HG03565 (cell line): ENCODE measurements around the gene EAF1.
"Not testable (repeated sequence)": the region's sequence is repeated elsewhere in the genome, so short reads cannot be mapped to it uniquely, and the experiment has no call there.

ENCODE experiments used
- ATAC-seq: cut with Tn5 transposase; IDR thresholded peaks from one replicate; pipeline ENCODE4 v1.9.1; 2021; ENCODE audit warnings: mild to moderate bottlenecking, moderate library complexity; ENCODE audit not compliant: unreplicated experiment

The EAF1 gene

GRCh38 chr3:15427182-15427880 lies at the start of gene EAF1, which contains the start of gene METTL6:
EAF1 (plus strand) TSS chr3:15427598; CDS start chr3:15427780, 182 bp downstream.
METTL6 (minus strand) TSS chr3:15427544; CDS start chr3:15426511, 1,033 bp downstream.
- ATAC-seq: peak; percentile 77

GRCh38 chr3:15377961-15378791 lies 49.2 kb upstream of the EAF1 start:
- ATAC-seq: peak; percentile 86

- ATAC-seq: no peak
Measured at GRCh38 chr3:15380980-15381890, 46.2 kb upstream of the EAF1 start.

GRCh38 chr3:15382405-15382923 lies 44.9 kb upstream of the EAF1 start:
- ATAC-seq: no peak

GRCh38 chr3:15384510-15385237 lies 42.7 kb upstream of the EAF1 start:
- ATAC-seq: peak; percentile 79

GRCh38 chr3:15385238-15385695 lies 42.1 kb upstream of the EAF1 start:
- ATAC-seq: not testable (repeated sequence)

GRCh38 chr3:15385901-15386653 lies 41.3 kb upstream of the EAF1 start:
- ATAC-seq: no peak

- ATAC-seq: not testable (repeated sequence)
Measured at GRCh38 chr3:15386654-15386955, 40.8 kb upstream of the EAF1 start.

- no peak for ATAC-seq
Measured at GRCh38 chr3:15387171-15387581, 40.2 kb upstream of the EAF1 start.

GRCh38 chr3:15387735-15388134 lies 39.7 kb upstream of the EAF1 start:
- no peak for ATAC-seq

GRCh38 chr3:15388335-15388734 lies 39.1 kb upstream of the EAF1 start:
- not testable (repeated sequence) for ATAC-seq

- no peak for ATAC-seq
Measured at GRCh38 chr3:15390460-15390859, 36.9 kb upstream of the EAF1 start.

GRCh38 chr3:15391007-15391406 lies 36.4 kb upstream of the EAF1 start:
- no peak for ATAC-seq

- ATAC-seq: not testable (repeated sequence)
Measured at GRCh38 chr3:15393252-15393651, 34.1 kb upstream of the EAF1 start.

GRCh38 chr3:15398731-15399133 lies 28.7 kb upstream of the EAF1 start:
- not testable (repeated sequence) for ATAC-seq

GRCh38 chr3:15399970-15400369 lies 27.4 kb upstream of the EAF1 start:
- no peak for ATAC-seq

GRCh38 chr3:15401936-15402335 lies 25.5 kb upstream of the EAF1 start:
- ATAC-seq: no peak

- no peak for ATAC-seq
Measured at GRCh38 chr3:15403495-15403894, 23.9 kb upstream of the EAF1 start.

- ATAC-seq: no peak
Measured at GRCh38 chr3:15403965-15404364, 23.4 kb upstream of the EAF1 start.
